T1000 (cell line): Measurements from ENCODE around the gene NOL12.
A peak's percentile ranks its signal among the peaks of the same experiment; 100 is the strongest.

Experiments
- DNase-seq: peaks from one replicate; lab custom pipeline; 2025; ENCODE audit warnings: mixed read lengths; lab: John Stamatoyannopoulos, UW

NOL12 gene

DNA sequence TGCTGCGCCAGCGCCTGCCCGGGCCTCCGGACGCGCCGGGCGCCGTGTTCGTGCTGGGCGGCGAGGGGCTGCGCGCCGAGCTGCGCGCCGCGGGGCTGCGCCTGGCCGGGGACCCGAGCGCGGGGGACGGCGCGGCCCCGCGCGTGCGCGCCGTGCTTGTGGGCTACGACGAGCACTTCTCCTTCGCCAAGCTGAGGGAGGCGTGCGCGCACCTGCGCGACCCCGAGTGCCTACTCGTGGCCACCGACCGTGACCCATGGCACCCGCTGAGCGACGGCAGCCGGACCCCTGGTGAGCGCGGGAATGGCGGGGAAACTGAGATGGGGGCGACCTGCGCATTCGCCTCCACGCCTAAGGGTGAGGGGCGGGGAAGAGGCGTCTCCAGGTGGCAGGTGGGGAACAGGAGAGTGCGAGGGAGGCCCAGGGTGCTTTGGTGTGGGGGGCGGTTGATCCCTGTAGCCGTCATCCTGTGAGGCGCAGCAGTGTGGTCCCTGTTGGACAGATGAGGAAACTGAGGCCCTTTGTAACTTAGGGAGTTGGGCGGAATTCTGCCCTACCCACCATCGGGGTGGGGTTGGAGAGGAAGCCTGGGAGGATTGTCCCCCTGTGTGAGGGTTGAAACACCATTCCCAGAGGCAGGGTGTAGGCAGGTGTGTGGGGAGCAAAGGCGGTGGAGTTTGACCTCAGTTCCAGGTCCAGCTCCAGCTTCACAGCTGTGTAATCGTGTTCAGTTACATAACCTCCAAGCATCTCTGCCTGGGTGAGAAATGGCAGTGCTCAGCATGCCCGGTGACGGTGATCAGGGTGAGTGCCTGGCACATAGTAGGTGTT lies 26.9 kb upstream of the NOL12 start:
- no peak for DNase-seq

GRCh38 chr22:37659897-37660708 lies 26.0 kb upstream of the NOL12 start:
- DNase-seq = no peak

GRCh38 chr22:37660709-37661045 lies 25.5 kb upstream of the NOL12 start:
- DNase-seq = no peak

- DNase-seq = no peak
These were observed 24.8 kb upstream of the NOL12 start for GRCh38 chr22:37661160-37661924.

- no peak for DNase-seq
These were observed 24.1 kb upstream of the NOL12 start for GRCh38 chr22:37662039-37662438.

DNA sequence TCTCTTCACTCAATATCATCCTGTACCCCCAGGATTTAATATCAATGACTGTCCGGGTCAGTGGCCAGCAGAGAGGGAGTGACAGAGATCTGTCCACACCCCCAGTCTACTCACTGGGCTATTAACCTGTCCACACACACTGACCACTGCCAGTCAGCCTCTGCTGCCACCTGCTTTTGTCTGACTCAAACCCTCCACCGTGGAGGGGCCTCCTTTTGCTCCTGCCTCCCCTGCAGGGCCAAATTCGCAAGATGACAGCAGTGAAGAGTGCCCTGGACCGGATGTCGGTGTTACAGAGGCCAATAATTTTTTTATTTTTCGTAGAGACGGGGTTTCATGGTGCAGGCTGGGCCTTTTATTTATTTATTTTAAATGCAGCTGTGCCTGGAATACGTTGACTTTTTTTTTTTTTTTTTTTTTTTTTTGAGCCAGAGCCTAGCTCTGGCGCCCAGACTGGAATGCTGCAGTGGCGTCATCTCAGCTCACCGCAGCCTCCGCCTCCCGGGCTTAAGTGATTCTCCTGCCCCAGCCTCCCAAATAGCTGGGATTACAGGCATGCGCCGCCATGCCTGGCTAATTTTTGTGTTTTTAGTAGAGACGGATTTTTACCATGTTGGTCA lies 22.5 kb upstream of the NOL12 start:
- DNase-seq = no peak

DNA sequence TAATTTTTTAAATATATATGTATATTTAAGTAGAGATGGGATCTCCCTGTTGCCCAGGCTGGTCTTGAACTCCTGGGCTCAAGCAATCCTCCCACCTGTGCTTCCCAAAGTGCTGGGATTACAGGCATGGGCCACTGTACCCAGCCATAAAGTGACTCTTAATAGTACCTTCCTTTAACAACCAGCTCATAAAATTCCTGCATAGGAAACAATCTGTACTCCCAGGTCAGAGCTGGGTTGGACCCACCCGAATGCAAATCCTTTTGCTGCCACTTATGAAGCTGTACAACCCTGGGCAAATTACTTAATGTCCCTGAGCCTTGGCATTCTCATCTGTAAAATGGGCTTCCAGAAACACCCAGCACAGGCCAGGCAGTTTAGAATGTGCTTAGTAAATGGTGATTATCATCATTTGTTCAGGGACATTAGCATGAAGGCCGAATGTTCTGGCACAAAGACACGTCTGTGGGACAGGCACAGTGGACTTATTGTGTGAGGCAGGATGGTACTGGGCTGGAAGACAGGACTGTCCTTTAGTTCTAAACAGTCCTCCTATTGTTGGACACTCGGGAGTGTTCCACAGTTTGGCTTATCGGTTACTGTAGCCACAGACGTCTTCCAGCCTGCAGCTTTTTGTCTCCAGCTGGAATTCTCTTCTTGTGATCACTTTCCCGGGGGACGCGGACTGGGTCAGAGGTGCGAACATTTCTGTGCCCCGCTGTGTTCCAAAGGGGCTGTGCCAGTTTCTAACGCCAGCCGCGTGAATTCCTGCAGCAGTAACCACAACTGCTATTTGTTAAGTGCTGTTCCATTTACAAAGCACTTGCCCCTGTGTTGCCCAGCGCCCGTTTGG lies 21.7 kb upstream of the NOL12 start:
- no peak for DNase-seq

DNA sequence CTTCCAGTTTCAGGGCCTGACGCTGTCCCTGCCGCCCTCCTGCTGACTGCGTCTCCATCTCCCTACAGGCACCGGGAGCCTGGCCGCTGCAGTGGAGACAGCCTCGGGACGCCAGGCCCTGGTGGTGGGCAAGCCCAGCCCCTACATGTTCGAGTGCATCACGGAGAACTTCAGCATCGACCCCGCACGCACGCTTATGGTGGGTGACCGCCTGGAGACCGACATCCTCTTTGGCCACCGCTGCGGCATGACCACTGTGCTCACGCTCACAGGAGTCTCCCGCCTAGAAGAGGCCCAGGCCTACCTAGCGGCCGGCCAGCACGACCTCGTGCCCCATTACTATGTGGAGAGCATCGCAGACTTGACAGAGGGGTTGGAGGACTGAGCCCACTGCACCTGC lies 20.7 kb upstream of the NOL12 start:
- DNase-seq = no peak

DNA sequence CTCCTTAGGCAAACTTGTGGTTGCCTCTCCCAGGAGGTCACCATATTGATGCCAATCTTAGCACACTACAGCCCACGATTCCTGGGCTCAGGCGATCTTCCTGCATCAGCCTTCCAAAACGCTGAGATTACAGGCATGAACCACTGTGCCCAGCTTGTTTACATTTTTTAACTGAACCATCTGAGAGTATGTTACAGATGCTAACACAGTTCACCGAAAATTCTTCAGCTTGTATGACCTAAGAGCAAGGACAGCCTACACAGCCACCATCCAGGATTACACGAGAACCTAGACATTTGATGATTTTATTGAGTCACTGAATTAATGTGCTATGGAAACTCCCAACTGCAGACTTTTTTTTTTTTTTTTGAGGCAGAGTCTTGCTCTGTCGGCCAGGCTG lies 16.6 kb upstream of the NOL12 start:
- DNase-seq = no peak

- no peak for DNase-seq
These were observed 13.8 kb upstream of the NOL12 start for GRCh38 chr22:37672206-37672919.

DNA sequence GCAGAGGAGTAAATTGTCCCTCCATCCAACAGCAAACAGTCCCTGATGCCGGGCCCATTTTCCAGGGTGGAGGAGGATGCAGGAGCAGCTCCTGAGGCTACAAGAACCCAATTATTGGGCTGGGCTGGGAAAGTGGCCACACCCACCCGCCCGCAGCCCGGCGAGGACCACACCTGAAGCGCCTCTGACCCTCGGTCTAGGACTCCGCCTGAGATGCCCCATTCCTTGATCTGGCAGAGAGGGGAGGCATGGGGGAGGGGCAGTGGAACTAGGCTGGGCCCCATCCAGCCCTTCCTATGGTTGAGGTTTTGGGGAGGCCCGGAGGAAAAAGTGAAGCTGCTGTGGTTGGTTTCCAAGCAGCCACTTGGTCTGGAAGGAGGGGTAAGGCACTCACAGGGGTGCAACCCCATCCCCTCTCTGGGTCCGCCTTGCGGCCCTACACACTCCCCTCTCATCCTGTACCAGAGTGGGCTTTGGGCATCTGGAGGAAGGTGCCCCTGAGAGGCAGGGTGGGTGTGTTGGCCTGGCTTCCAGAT lies 13.2 kb upstream of the NOL12 start:
- DNase-seq = no peak

GRCh38 chr22:37674248-37674647 lies 11.9 kb upstream of the NOL12 start:
- DNase-seq = no peak

- peak; percentile 97 for DNase-seq
These were observed 10.9 kb upstream of the NOL12 start, which contains the start of gene LGALS1 for GRCh38 chr22:37674951-37675929. LGALS1 (plus strand) TSS chr22:37675636; CDS start chr22:37675703, 67 bp downstream.

GRCh38 chr22:37675930-37676735 lies 10.0 kb upstream of the NOL12 start:
- DNase-seq = no peak

- peak; percentile 92 for DNase-seq
These were observed 9.2 kb upstream of the NOL12 start for GRCh38 chr22:37676736-37677492.

DNA sequence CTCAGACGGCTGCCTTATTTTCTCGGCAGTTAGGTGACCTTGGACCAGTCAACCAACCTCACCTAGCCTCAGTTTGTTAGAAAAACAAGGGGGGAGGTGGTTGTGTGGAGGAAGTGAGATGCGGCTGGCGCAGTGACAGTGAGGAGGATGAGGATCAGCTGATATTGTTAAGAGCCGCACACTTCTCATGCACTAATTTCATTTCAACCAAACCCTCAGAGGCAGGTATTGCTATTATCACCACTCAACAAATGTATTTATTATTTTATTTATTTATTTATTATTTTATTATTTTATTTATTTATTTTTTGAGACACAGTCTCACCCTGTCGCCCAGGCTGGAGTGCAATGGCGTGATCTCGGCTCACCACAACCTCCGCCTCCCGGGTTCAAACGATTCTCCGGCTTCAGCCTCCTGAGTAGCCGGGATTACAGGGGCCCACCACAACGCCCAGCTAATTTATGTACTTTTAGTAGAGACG lies 8.6 kb upstream of the NOL12 start:
- DNase-seq = no peak

- no peak for DNase-seq
These were observed 7.8 kb upstream of the NOL12 start for GRCh38 chr22:37678372-37678771.
